GM18517 (cell line): ENCODE measurements around the gene TBC1D13.
"Not testable (repeated sequence)": the region's sequence is repeated elsewhere in the genome, so short reads cannot be mapped to it uniquely, and the experiment has no call there.

Experiments used
- ATAC-seq: cut with Tn5 transposase; IDR thresholded peaks from one replicate; pipeline ENCODE4 v1.9.1; 2021; ENCODE audit warnings: mild to moderate bottlenecking, moderate library complexity; ENCODE audit not compliant: unreplicated experiment

Gene TBC1D13

GRCh38 chr9:128782669-128783068, 4.4 kb upstream of the TBC1D13 start:
- ATAC-seq, result no peak

GRCh38 chr9:128785427-128785826, 1.6 kb upstream of the TBC1D13 start:
- ATAC-seq, result no peak

GRCh38 chr9:128787659-128788058, 606 bp downstream of the TBC1D13 start:
- no peak for ATAC-seq

GRCh38 chr9:128788445-128788844, 1.4 kb downstream of the TBC1D13 start:
- no peak for ATAC-seq

GRCh38 chr9:128790536-128790935, 3.5 kb downstream of the TBC1D13 start:
- ATAC-seq, result no peak

GRCh38 chr9:128792134-128792533, 5.1 kb downstream of the TBC1D13 start:
- no peak for ATAC-seq

- no peak for ATAC-seq
Measured at GRCh38 chr9:128792978-128793686, 6.1 kb downstream of the TBC1D13 start.

- not testable (repeated sequence) for ATAC-seq
Measured at GRCh38 chr9:128794961-128795360, 7.9 kb downstream of the TBC1D13 start.

- ATAC-seq, result no peak
Measured at GRCh38 chr9:128798896-128799295, 11.8 kb downstream of the TBC1D13 start.

GRCh38 chr9:128800061-128800460, 13.0 kb downstream of the TBC1D13 start:
- ATAC-seq, result no peak

- no peak for ATAC-seq
Measured at GRCh38 chr9:128802482-128802881, 15.4 kb downstream of the TBC1D13 start.

GRCh38 chr9:128805661-128806060, 18.6 kb downstream of the TBC1D13 start:
- no peak for ATAC-seq

GRCh38 chr9:128807827-128808226, 20.8 kb downstream of the TBC1D13 start:
- ATAC-seq, result no peak

- ATAC-seq, result no peak
Measured at GRCh38 chr9:128808543-128808942, 21.5 kb downstream of the TBC1D13 start.

- ATAC-seq, result no peak
Measured at GRCh38 chr9:128809036-128809599, 22.1 kb downstream of the TBC1D13 start.

GRCh38 chr9:128809831-128810230, 22.8 kb downstream of the TBC1D13 start:
- no peak for ATAC-seq

- no peak for ATAC-seq
Measured at GRCh38 chr9:128810873-128811272, 23.8 kb downstream of the TBC1D13 start.

GRCh38 chr9:128818099-128818838, 31.2 kb downstream of the TBC1D13 start, which contains the start of gene ENDOG:
Gene ENDOG (plus strand): TSS chr9:128818500. CDS start chr9:128818685, 185 bp downstream.
- ATAC-seq, result peak; percentile 82

- peak; percentile 21 for ATAC-seq
Measured at GRCh38 chr9:128818839-128819715, 32.0 kb downstream of the TBC1D13 start.

GRCh38 chr9:128819716-128820664, 32.9 kb downstream of the TBC1D13 start:
- no peak for ATAC-seq
